Esophagus muscularis mucosa (tissue), 3 donors: ENCODE measurements around the gene SMTNL1.

ENCODE experiments used
- CTCF ChIP-seq, 3 experiments: fragments of 200-600 bp in 2 of 3; fragments of 450-650 bp in 1 of 3; sonication (generic) in 2 of 3; IDR thresholded peaks; one replicate each; pipeline ENCODE4 v1.5.1; 2017 to 2019; ENCODE audit warnings: antibody characterized with exemption in 3 of 3, mild to moderate bottlenecking in 2 of 3, moderate library complexity in 1 of 3
- POLR2AphosphoS5 ChIP-seq, 2 donors: sonication (generic); formaldehyde crosslinking; IDR thresholded peaks; one replicate each; pipeline ENCODE4 v1.6.1; 2017; ENCODE audit warnings: antibody characterized with exemption in 2 of 2

GRCh38 chr11:57599381-57599780 is 62.0 kb downstream of the SMTNL1 start:
- TF ChIP-seq CTCF (IDR thresholded peaks at IDR 0.05): no peak
- no peak for TF ChIP-seq POLR2AphosphoS5 (IDR thresholded peaks at IDR 0.05)
